Spleen (tissue), 11 donors: ENCODE results near the gene KLK6. TPM values are rescaled to one million over a fixed set of nuclear protein-coding genes. Genes with fewer than 3 reads are reported as not detected.

Experiments
- DNase-seq: peaks from one replicate; pipeline ENCODE4 v3.0.0-alpha.2; 2020
- H3K27ac ChIP-seq, 8 donors: fragments of 200-600 bp; sonication (generic) in 7 of 8; 1 replicate in 4 of 8; 2 replicates in 4 of 8; pipeline versions ENCODE4 v1.5.0 to v1.8.0; 2016 to 2021; ENCODE audit warnings: inconsistent platforms in 4 of 8, mild to moderate bottlenecking in 4 of 8, moderate library complexity in 1 of 8
- H3K27me3 ChIP-seq, 7 donors: fragments of 200-600 bp; sonication (generic) in 6 of 7; replicated peaks in 1 of 7; 1 replicate in 4 of 7; 2 replicates in 3 of 7; pipeline versions ENCODE4 v1.5.0 to v1.8.0; 2016 to 2021; ENCODE audit warnings: inconsistent platforms in 3 of 7, mild to moderate bottlenecking in 1 of 7
- H3K36me3 ChIP-seq, 6 donors: fragments of 200-600 bp; sonication (generic) in 5 of 6; 1 replicate in 4 of 6; 2 replicates in 2 of 6; pipeline versions ENCODE4 v1.5.0 to v1.8.0; 2016 to 2021; ENCODE audit warnings: inconsistent platforms in 2 of 6
- H3K4me1 ChIP-seq, 6 donors: fragments of 200-600 bp; sonication (generic) in 5 of 6; 1 replicate in 3 of 6; 2 replicates in 3 of 6; pipeline versions ENCODE4 v1.5.0 to v1.8.0; 2016 to 2021; ENCODE audit warnings: inconsistent platforms in 3 of 6
- H3K4me3 ChIP-seq, 8 donors: fragments of 200-600 bp; sonication (generic) in 7 of 8; 1 replicate in 4 of 8; 2 replicates in 4 of 8; pipeline versions ENCODE4 v1.5.0 to v1.8.0; 2016 to 2021; ENCODE audit warnings: inconsistent platforms in 4 of 8, mild to moderate bottlenecking in 4 of 8, moderate library complexity in 2 of 8
- H3K9me3 ChIP-seq, 8 donors: fragments of 200-600 bp; sonication (generic) in 7 of 8; 1 replicate in 4 of 8; 2 replicates in 4 of 8; pipeline versions ENCODE4 v1.5.0 to v1.8.0; 2016 to 2021; ENCODE audit warnings: inconsistent platforms in 4 of 8
- POLR2A ChIP-seq, 3 donors: fragments of 450-650 bp; IDR thresholded peaks; one replicate each; pipeline ENCODE4 v1.5.1; 2017; ENCODE audit warnings: antibody characterized with exemption in 3 of 3, mild to moderate bottlenecking in 1 of 3
- POLR2AphosphoS5 ChIP-seq, 3 donors: sonication (generic); formaldehyde crosslinking; IDR thresholded peaks; one replicate each; pipeline ENCODE4 v1.5.1; 2017; ENCODE audit warnings: antibody characterized with exemption in 3 of 3
- WGBS, 5 donors: extraction: QIAGEN DNeasy Blood & Tissue Kit in 3 of 5; methylation state at CpG; one replicate each; pipeline versions ENCODE4 v1.1.5 to v1.1.7; 2013 to 2018; 5-methylcytosine and 5-hydroxymethylcytosine counted together
- intact Hi-C: fragments of 100-400 bp; cut with DNase I; formaldehyde crosslinking; loops from one replicate; pipeline ENCODE4 v1.15.0; 2023; ENCODE audit warnings: low total_unique reads
- polyA plus RNA-seq, 3 donors: library from polyadenylated mRNA; stranded (reverse); fragments of 200-250 nt; gene quantifications; one replicate each; pipeline ENCODE4 v1.2.1, GENCODE V29; 2013
- total RNA-seq, 7 donors: library from RNA; depleted of rRNA in 3 of 7; stranded (reverse); fragments of >200 nt in 3 of 7; fragmentation: NEBNext Ultra II Directional in 4 of 7; extraction: Animal tissue kit (Norgen Biotek cat#: 25700) in 4 of 7; gene quantifications; one replicate each; pipeline versions ENCODE4 v1.1.0 to v1.2.1, GENCODE V29; 2016 to 2021
- TF ChIP-seq, protein P1 (sequence below), 11 experiments: fragments of 200-600 bp in 7 of 11; fragments of 450-650 bp in 4 of 11; sonication (generic) in 4 of 11; IDR thresholded peaks in 8 of 11; conservative IDR thresholded peaks in 3 of 11; 1 replicate in 7 of 11; 2 replicates in 4 of 11; pipeline versions ENCODE4 v1.4.0 to v1.8.0; 2016 to 2021; ENCODE audit warnings: antibody characterized with exemption in 11 of 11, inconsistent platforms in 4 of 11, mild to moderate bottlenecking in 1 of 11
- donor health status: healthy with polysubstance abuse.
- donor health status: DM: no; HTN: no; CAD: no; lungs with moderate emphysema.
- donor health status: DM: no; HTN: no; CAD: no.
- donor health status: Bipolar disorder and iron deficiency.
- donor health status: healthy.
- donor health status: DM: no; HTN: no; CAD: no.
- donor health status: DM: yes; HTN: yes; CAD: no.

Gene KLK6
- total and polyA plus RNA-seq, 10 donors = 0.43 to 9.5 (median 2.8) TPM; not detected in 1

DNA sequence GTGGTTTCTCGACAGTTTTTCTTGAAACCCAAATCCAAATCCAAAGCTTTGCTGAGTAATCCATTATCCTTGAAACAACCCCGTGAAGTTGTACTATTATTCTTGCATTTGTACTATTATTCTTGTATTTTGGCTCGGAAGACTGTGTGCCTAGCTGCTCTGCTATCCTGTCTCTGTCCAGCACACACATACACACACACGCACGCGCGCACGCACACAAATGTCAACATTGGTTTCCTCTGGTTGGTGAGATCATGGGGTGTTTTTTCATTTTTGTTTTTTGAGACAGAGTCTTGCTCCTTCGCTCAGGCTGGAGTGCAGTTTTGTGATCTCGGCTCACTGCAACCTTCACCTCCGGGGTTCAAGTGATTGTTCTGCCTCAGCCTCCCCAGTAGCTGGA is 43.2 kb downstream of the KLK6 start:
- peaks cover 0 to 19% (median 9%) of the 10 kb centered on the region in 6 donors for H3K4me1 ChIP-seq
- intact Hi-C loops = no loop called here
- WGBS, 5 donors = 72 to 81% (median 76%) methylated on average over 11 of the region's 11 CpGs
- TF ChIP-seq POLR2A (IDR thresholded peaks at IDR 0.05) = no peak
- TF ChIP-seq POLR2AphosphoS5 (IDR thresholded peaks at IDR 0.05) = no peak
- TF ChIP-seq, protein P1, sequence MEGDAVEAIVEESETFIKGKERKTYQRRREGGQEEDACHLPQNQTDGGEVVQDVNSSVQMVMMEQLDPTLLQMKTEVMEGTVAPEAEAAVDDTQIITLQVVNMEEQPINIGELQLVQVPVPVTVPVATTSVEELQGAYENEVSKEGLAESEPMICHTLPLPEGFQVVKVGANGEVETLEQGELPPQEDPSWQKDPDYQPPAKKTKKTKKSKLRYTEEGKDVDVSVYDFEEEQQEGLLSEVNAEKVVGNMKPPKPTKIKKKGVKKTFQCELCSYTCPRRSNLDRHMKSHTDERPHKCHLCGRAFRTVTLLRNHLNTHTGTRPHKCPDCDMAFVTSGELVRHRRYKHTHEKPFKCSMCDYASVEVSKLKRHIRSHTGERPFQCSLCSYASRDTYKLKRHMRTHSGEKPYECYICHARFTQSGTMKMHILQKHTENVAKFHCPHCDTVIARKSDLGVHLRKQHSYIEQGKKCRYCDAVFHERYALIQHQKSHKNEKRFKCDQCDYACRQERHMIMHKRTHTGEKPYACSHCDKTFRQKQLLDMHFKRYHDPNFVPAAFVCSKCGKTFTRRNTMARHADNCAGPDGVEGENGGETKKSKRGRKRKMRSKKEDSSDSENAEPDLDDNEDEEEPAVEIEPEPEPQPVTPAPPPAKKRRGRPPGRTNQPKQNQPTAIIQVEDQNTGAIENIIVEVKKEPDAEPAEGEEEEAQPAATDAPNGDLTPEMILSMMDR (IDR thresholded peaks at IDR 0.05 in 8 of 11, conservative IDR thresholded peaks at IDR 0.05 in 3 of 11) = no peak
- no peak for DNase-seq
- no peak overlapping the region for H3K4me3 ChIP-seq
- no peaks in the 10 kb centered on the region for H3K36me3 ChIP-seq
- H3K9me3 ChIP-seq = no peaks in the 10 kb centered on the region
- peaks cover 0 to 71% (median 0%) of the 10 kb centered on the region in 7 donors for H3K27me3 ChIP-seq
- H3K27ac ChIP-seq = no peak overlapping the region

DNA sequence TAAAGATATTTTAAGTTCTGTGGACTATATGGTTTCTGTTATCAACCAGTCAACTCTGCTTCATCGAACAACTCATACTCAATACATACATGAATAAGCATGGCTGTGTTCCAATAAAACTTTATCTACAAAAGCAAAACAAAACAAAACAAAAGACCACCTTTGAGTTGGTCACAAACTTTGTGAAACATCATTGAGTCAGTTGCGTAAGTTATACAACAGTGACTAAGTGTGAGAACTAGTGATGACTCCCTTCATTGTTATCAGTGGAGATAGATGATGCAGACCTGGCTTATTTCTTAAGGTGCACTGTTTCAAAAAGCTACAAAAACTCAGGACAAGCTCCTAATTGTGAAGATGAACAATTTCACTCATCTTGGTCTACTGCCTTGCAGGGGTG is 43.7 kb downstream of the KLK6 start:
- intact Hi-C loops = no loop called here
- TF ChIP-seq, protein P1 (IDR thresholded peaks at IDR 0.05 in 8 of 11, conservative IDR thresholded peaks at IDR 0.05 in 3 of 11) = no peak
- no peak for TF ChIP-seq POLR2A (IDR thresholded peaks at IDR 0.05)
- TF ChIP-seq POLR2AphosphoS5 (IDR thresholded peaks at IDR 0.05) = no peak
- Histone ChIP-seq H3K27ac (no peak overlapping the region), H3K27me3 (peaks cover 0 to 68% (median 0%) of the 10 kb centered on the region in 7 donors), H3K36me3 (no peaks in the 10 kb centered on the region), H3K4me3 (no peak overlapping the region), H3K4me1 (peaks cover 0 to 19% (median 9%) of the 10 kb centered on the region in 6 donors), H3K9me3 (no peaks in the 10 kb centered on the region)
- WGBS, 5 donors = 88 to 99% (median 93%) methylated on average over 2 of the region's 2 CpGs
- no peak for DNase-seq

DNA sequence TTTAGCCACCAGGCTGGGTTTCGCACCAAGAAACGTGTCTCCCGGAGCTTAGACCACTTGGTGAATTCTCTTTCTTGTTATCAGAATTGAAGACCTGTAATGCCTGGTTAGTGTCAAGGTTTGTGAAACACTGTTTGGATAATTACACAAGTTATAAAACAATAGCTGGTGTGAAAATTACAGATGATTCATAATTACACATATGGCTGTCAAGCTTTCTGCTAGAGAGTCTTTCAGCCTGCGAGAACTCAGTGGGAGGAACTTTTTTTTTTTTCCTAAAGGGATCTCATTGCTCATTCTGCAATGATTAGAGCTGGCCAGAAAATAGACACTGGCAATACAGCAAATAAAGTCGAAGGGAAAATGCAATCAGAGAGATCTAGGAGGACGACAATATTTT is 44.8 kb downstream of the KLK6 start:
- intact Hi-C loops = no loop called here
- Histone ChIP-seq H3K36me3 (no peaks in the 10 kb centered on the region), H3K9me3 (no peaks in the 10 kb centered on the region), H3K27me3 (peaks cover 0 to 68% (median 0%) of the 10 kb centered on the region in 7 donors), H3K4me3 (no peak overlapping the region), H3K4me1 (peaks cover 0 to 13% (median 9%) of the 10 kb centered on the region in 6 donors), H3K27ac (no peak overlapping the region)
- 68 to 77% (median 74%) methylated on average over 6 of the region's 6 CpGs for WGBS, 5 donors
- DNase-seq = no peak
- TF ChIP-seq, protein P1 (IDR thresholded peaks at IDR 0.05 in 8 of 11, conservative IDR thresholded peaks at IDR 0.05 in 3 of 11) = no peak
- TF ChIP-seq POLR2AphosphoS5 (IDR thresholded peaks at IDR 0.05) (no peak), POLR2A (IDR thresholded peaks at IDR 0.05) (no peak)

DNA sequence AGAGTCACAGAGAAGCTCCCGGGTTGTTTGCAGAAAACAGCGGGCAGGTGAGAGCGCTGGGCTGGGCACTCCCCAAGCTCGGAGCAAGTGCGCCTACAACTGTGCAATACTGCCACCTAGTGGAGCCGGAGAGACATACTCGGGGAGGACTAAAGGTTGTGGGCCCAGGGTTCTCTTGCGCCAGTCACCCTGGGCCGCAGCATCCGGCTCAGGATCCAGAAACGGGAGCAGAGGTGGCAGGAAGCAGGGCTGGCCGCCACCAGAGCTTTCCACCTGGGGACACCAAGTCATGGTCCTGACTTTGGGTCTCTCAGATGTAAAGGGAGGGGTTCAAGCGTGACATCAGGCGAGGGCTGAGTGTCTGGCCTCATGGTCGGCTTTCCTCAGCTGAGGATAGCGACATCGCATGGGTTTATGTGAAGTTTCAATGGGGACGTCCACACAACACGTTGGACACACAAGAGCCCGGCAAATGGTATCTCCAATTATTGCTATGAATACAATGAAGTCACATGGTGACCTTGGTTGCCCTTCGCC is 47.0 kb downstream of the KLK6 start:
- Histone ChIP-seq H3K9me3 (no peaks in the 10 kb centered on the region), H3K36me3 (no peaks in the 10 kb centered on the region), H3K4me3 (no peak overlapping the region), H3K4me1 (peaks cover 0 to 12% (median 9%) of the 10 kb centered on the region in 6 donors), H3K27me3 (peaks cover 0 to 68% (median 0%) of the 10 kb centered on the region in 7 donors), H3K27ac (no peak overlapping the region)
- DNase-seq = peak; percentile 90
- 30 to 35% (median 33%) methylated on average over 18 to 21 of the region's 21 CpGs for WGBS, 5 donors
- intact Hi-C loops = no loop called here
- TF ChIP-seq POLR2A (IDR thresholded peaks at IDR 0.05) = no peak
- TF ChIP-seq, protein P1 (IDR thresholded peaks at IDR 0.05 in 8 of 11, conservative IDR thresholded peaks at IDR 0.05 in 3 of 11) = peak; percentile 48 to 87 (median 78)
- TF ChIP-seq POLR2AphosphoS5 (IDR thresholded peaks at IDR 0.05) = peak in 1 of 3 donors; percentile 13
